ENCODE results near the gene YAF2.

GRCh38 chr12:42259699-42260098 lies 21.7 kb upstream of the YAF2 start:
- TF ChIP-seq EZH2 (IDR thresholded peaks at IDR 0.05) (no peak), POLR2AphosphoS5 (IDR thresholded peaks at IDR 0.05; ENCODE audit: borderline replicate concordance, low read depth, low read length) (no peak)
